ENCODE results near the gene MBD1. TPM values are rescaled to one million over a fixed set of nuclear protein-coding genes. Genes with fewer than 3 reads are reported as not detected.
"Not testable (repeated sequence)": the region's sequence is repeated elsewhere in the genome, so short reads cannot be mapped to it uniquely, and the experiment has no call there.

MBD1 gene, protein sequence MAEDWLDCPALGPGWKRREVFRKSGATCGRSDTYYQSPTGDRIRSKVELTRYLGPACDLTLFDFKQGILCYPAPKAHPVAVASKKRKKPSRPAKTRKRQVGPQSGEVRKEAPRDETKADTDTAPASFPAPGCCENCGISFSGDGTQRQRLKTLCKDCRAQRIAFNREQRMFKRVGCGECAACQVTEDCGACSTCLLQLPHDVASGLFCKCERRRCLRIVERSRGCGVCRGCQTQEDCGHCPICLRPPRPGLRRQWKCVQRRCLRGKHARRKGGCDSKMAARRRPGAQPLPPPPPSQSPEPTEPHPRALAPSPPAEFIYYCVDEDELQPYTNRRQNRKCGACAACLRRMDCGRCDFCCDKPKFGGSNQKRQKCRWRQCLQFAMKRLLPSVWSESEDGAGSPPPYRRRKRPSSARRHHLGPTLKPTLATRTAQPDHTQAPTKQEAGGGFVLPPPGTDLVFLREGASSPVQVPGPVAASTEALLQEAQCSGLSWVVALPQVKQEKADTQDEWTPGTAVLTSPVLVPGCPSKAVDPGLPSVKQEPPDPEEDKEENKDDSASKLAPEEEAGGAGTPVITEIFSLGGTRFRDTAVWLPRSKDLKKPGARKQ
- 28.2 and 34.4 TPM in 2 replicates for total RNA-seq (2014; rRNA removed; shearing (Covaris generic); ENCODE audit: low replicate concordance)

DNA sequence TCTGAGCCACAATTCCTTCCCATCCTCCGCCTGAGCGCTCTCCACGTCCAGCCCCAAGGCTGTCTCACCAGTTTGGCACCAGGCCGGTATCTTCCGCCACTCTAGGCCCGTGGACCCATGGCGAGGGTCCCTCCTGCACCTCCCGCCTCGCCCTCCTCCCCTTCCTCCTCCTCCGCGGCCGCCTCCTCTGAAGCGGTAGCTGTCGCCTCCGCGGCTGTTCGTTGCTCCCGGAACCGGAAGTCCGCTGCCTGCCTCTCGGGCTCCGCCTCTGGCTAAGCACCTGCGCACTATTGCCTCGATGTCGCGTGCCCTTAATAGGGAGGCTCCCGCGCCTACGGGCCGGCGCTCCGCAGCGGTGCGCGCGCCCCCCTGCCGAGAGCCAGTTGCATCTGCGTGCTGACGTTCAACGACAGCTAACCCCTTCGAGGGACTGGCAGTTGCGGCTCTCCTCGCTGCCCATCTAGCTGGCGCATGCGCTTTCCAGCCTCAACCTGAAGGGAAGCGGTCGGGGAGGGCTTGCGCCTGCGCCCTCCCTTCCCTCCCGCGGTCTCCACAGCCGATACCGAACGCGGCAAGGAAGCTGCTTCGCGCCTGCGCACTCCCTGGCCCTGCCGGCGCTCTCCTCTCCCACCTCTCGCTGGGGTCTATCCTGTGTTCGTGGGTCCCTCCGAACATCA lies at the start of gene MBD1:
MBD1 (minus strand) TSS at position 229 of the 677 bp plus-strand sequence. CDS start 1,531 bp downstream, outside the sequence.
- Histone ChIP-seq H3K9me3 (no peaks in the 10 kb centered on the region), H3K4me3 (peak within 1 kb of the TSS; percentile 81), H3K36me3 (peaks cover 59% of the 10 kb centered on the region), H3K27me3 (no peaks in the 10 kb centered on the region)
- DNase-seq: peak; percentile 95

DNA sequence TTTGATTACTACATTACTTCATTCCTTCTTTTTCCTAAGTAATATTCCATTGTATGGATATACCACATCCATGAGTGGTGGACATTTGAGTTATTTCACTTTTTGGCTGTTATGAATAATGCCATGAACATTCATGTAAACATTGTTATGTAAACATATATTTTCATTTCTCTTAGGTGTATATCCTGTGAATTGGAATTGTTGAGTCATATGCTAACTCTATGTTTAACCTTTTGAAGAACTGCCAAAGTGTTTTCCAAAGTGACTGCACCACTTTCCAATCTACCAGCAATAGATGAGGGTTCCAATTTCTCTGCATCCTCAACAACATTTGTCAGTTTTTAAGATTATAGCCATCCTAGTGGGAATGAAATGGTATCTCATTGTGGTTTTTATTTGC lies 48.9 kb upstream of the MBD1 start:
- no peaks in the 10 kb centered on the region for H3K27me3 ChIP-seq
- H3K9me3 ChIP-seq: no peaks in the 10 kb centered on the region
- no peaks in the 10 kb centered on the region for H3K36me3 ChIP-seq
- DNase-seq: no peak
- no peak overlapping the region for H3K4me3 ChIP-seq

DNA sequence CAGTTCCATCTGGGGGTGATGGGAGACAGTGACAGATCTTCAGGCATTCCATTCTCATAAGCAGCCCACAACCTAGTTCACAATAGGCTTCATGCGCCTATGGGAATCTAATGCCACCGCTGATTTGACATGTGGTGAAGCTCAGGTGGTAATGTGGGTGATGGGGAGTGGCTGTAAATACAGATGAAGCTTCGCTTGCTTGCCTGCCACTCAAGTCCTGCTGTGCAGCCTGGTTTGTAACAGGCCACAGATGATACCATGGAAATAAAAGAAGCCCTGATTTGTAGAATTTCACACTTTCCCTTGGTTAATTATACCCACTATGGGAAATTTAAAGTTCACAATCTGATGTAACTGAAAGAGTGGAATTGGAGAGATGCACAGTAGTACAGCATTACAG lies 46.7 kb upstream of the MBD1 start:
- Histone ChIP-seq H3K27me3 (no peaks in the 10 kb centered on the region), H3K4me3 (no peak overlapping the region)
- DNase-seq: no peak

DNA sequence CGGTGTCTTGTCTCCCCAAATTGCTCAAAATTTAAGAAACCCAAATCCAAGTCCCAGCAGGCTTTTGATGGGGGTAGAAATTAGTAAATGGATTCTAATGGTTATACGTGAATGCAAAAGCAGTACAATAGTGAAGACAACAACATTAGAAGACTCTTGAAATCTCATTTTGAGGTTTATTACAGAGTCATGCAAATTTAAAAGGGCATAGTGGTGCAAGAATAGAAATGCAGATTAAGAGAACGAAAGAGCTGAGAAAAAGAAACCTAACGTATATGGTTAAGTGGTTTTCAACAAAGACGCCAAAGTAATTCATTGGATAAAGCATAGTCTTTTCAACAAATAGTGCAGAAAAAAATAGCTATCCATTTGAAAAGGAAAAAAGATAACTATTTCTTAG lies 39.4 kb upstream of the MBD1 start:
- Histone ChIP-seq H3K27me3 (peaks cover 9% of the 10 kb centered on the region), H3K36me3 (no peaks in the 10 kb centered on the region), H3K9me3 (no peaks in the 10 kb centered on the region), H3K4me3 (no peak overlapping the region)
- no peak for DNase-seq

More for the DNA sequence above, 46.7 kb upstream of the MBD1 start:
- H3K9me3 ChIP-seq: no peaks in the 10 kb centered on the region
- H3K36me3 ChIP-seq: no peaks in the 10 kb centered on the region

DNA sequence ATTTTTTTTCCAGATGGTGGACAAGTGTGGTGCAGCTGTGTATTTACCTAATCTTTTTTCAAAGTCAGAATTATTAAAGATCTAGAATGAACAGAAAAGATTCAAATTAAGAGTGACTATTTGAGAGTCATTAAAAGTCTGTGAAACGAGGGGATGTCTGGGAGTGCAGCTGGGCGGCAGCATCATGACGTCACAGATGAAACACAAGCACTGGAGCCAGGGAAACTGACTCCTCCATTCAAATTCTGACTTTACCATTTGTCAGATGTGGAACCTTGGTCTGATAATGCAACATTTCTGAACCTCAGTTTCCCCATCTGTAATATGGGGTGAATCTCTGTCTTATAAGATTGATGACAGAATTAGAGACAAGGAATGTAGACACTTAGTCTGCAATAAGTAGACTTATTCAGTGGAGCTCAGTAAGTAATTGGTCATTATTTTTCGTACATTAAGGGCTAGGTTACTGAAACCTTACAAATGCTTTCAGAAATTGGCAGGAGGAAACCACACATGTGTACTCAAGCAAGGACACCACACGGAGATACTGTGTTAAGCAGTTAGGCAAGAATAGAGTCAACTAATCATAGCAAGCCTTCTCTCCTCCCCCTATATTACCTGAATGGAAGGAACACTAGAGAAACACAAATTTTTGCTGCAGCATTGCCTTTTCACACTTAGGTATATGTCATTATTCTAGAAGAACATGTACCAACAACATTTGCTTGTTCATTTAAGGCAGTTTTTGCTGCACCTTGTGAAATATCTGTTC lies 34.0 kb upstream of the MBD1 start:
- DNase-seq: no peak
- H3K4me3 ChIP-seq: no peak overlapping the region
- H3K27me3 ChIP-seq: 0 out of 2 replicates have a peak, but pooled peaks cover 2% of the 10 kb centered on the region
- no peaks in the 10 kb centered on the region for H3K9me3 ChIP-seq
- H3K36me3 ChIP-seq: no peaks in the 10 kb centered on the region

DNA sequence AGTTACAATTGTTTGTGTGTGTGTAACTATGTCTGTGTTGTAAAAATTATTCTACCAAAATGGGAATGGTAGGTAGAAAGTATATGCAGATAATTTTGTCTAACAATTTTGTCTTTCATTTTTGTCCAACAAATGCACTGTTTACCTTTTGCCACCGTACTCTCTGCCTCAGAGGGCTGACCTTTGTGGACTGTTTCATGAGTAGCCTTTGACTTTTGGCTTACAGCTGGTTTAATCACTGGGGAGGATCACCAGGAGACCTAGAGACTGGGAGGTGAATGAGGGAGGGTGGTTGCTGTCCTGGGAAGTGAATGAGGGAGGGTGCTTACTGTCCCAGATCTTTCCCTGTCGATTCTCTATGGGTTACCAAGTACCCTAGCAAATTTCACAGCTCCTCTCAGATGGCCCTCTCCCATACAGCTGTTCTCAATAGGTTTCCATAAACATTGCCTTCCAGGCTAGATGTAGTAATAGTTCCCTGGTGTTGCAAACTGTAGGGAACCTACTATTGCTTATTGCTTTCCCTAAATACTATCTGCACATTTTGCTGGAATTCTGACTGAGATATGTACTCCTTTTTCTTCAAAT lies 32.6 kb upstream of the MBD1 start:
- Histone ChIP-seq H3K4me3 (no peak overlapping the region), H3K36me3 (no peaks in the 10 kb centered on the region), H3K27me3 (no peaks in the 10 kb centered on the region), H3K9me3 (no peaks in the 10 kb centered on the region)
- no peak for DNase-seq

DNA sequence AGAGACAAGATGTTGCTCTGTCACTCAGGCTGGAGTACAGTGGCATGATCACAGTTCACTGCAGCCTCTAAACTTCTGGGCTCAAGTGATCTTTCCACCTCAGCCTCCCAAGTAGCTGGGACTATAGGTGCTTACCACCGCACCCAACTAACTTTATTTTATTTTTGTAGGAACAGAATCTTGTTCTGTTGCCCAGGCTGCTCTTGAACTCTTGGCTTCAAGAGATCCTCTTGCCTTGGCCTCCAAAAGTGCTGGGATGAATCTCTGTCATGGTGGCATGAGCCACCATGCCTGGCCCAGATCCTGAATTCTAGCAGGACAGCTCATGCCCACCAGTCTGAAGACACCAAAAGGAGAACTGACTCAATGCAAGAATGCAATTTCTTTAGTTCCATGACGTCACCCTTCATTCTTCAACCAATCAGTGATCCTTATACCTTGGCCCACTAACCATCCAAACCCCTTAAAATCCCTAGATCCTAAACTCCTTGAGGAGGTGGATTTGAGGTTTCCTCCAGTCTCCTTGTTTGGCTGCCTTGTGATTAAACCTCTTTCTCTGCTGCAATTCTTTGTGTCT lies 31.8 kb upstream of the MBD1 start:
- no peak for DNase-seq
- no peaks in the 10 kb centered on the region for H3K27me3 ChIP-seq
- no peaks in the 10 kb centered on the region for H3K36me3 ChIP-seq
- H3K4me3 ChIP-seq: no peak overlapping the region
- no peaks in the 10 kb centered on the region for H3K9me3 ChIP-seq

DNA sequence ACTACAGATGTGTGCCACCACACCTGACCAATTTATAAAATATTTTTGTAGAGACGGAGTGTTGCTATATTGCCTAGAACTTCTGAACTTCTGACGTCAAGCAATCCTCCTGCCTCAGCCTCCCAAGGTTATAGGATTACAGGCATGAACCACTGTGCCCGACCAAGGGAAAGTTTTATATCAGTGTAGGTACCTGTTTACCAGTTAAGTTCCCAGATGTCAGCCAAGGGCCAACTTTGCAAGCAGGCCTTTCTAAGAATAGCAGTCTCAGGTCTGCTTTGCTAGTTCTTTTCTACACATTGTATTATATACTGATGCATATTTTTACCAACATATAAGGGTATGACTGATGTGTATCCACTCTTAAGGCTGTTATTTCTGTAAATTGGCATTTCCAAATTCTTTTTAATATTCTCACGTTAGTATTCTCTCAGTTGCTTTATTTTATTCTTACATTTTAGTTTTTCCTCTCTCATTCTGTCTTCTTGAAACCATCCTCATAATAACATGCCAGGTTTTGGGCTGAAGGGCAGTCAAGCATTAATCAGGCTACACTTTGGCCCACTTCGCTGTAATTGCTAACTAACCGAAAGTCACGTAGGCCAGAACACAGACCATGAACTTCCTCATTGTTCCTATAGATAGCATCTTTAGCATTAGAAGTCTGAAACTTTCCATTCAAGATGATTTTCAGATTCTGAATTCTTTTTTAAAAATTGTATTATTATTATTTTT lies 31.1 kb upstream of the MBD1 start:
- Histone ChIP-seq H3K27me3 (no peaks in the 10 kb centered on the region), H3K9me3 (no peaks in the 10 kb centered on the region), H3K36me3 (no peaks in the 10 kb centered on the region), H3K4me3 (no peak overlapping the region)
- no peak for DNase-seq

DNA sequence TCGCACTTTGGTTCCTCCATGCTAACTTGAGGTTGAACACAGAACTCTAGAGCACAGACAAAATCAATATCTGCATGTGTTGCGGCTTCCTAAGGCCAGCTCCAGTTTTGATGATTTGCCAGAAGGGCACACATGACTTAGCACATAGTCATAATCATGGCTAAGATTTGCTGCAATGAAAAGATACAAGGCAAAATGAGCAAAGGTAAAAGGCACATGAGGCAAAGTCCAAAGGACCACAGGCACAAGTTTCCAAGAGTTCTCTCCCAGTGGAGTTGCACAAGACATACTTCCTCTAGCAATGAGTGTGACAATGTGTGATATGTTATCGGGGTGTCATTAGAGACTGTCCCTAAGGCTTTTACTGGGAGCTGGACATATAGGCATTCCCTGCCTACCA lies 30.3 kb upstream of the MBD1 start:
- Histone ChIP-seq H3K36me3 (no peaks in the 10 kb centered on the region), H3K4me3 (no peak overlapping the region), H3K9me3 (no peaks in the 10 kb centered on the region), H3K27me3 (no peaks in the 10 kb centered on the region)
- DNase-seq: no peak

DNA sequence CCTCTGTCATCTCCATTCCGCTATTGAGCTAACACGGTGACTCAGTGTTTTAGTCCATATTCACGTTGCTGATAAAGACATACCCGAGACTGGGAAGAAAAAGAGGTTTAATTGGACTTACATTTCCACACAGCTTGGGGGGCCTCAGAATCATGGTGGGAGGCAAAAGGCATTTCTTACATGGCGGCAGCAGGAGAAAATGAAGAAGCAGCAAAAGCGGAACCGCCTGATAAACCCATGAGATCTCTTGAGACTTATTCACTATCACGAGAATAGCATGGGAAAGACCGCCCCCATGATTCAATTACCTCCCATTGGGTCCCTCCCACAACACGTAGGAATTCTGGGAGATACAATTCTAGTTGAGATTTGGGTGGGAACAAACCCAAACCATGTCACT lies 28.8 kb upstream of the MBD1 start:
- H3K9me3 ChIP-seq: peaks cover 2% of the 10 kb centered on the region
- DNase-seq: no peak
- H3K27me3 ChIP-seq: no peaks in the 10 kb centered on the region; the same call in 1 of the 2 replicates
- no peak overlapping the region for H3K4me3 ChIP-seq
- H3K36me3 ChIP-seq: no peaks in the 10 kb centered on the region

DNA sequence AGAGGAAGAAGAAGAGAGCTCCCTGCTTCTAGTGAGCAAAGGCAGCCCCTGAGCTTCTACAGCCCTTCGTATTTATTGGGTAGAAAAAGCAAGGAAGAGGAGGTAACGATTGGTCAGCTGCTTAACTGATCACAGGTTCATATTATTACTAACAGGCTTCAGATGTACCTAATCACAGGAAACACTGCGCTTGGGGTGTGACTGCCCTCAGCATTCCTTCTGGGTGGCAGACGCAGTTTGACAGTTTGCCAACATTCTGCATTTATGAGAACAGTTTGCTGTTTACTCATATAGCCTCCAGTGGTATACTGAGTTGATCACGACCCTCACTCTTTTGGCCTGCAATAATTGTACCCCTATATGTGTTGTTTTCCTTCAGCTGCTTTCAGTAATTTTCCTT lies 27.5 kb upstream of the MBD1 start:
- not testable (repeated sequence) for H3K9me3 ChIP-seq, H3K4me3 ChIP-seq, H3K27me3 ChIP-seq, DNase-seq, H3K36me3 ChIP-seq

DNA sequence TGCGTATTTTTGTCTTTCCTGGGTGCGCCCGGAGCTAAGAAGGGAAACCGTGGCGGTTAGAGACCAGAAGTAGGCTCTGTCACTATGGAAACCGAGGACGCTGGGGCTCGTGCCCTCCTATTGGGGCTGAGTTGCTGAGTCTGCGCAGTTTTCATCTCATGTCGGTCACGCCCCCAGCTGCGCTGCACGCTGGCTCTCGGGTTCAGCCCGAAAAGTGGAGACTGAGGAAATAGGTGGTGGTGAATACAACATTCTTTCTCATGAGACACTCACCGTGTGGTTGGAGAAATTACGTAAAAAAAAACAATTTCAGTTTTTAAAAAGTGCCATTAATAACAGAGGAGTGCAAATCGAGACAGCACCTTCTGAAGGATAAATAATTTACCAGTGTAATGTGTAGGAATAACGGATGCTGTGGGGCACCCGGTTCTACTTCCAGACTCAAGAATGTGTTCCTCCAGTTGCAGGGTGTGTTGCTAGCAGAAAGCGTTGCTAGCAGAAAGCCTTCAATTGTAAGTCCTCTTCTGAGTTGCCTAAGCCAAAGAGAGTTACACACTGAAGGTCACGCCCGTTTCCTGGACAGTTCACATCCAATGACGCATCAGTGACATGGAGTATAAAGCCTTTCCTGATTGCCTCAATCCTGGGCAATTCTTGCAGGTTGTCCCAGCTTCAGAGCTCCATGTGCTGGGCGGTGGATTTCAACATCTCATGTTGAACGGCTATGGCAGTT lies 26.6 kb upstream of the MBD1 start:
- Histone ChIP-seq H3K27me3 (no peaks in the 10 kb centered on the region; the same call in 1 of the 2 replicates), H3K36me3 (no peaks in the 10 kb centered on the region), H3K4me3 (peak overlapping the region; percentile 41), H3K9me3 (peaks cover 6% of the 10 kb centered on the region)
- peak; percentile 76 for DNase-seq

DNA sequence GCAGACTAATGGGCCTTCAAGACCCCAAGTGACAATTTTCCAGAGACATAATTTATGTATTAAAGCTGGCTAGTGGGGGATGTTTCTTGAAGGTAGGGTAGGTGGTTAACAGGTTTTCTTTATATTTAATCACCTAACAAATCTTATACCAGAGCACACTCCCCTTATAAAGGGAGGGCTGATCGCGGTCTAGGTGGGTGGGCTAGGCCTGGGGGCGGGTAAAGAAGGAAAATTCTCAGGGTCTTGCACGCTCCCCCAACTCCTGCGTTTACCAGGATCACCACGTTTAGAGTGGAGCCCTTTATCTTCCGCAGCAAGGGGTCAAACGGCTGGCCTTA lies 26.0 kb upstream of the MBD1 start:
- H3K9me3 ChIP-seq: peaks cover 6% of the 10 kb centered on the region
- DNase-seq: no peak
- H3K36me3 ChIP-seq: no peaks in the 10 kb centered on the region
- peak overlapping the region; percentile 41 for H3K4me3 ChIP-seq
- no peaks in the 10 kb centered on the region; the same call in 1 of the 2 replicates for H3K27me3 ChIP-seq

DNA sequence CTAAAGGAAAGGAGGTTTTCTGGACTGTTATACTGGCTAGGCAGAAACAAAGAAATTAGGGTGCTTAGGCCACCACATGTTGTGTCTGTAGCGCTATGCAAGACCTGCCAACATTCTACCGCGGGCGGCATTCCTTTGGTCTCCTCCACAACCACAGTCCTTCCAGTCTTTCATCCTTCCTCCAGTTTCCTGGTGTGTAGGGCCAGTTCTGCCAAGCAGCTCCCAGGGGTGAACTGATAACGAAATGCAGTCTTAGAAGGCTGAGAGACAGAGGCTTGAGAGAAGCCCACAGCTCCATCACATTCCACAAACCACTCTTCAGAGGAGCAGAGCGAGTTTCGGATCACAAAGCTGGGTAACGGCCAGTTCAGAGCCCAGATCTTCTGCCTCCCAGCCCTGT lies 25.6 kb upstream of the MBD1 start:
- H3K4me3 ChIP-seq: no peak overlapping the region; the same call in 1 of the 2 replicates
- H3K27me3 ChIP-seq: no peaks in the 10 kb centered on the region; the same call in 1 of the 2 replicates
- H3K36me3 ChIP-seq: no peaks in the 10 kb centered on the region
- DNase-seq: no peak
- peaks cover 6% of the 10 kb centered on the region for H3K9me3 ChIP-seq

DNA sequence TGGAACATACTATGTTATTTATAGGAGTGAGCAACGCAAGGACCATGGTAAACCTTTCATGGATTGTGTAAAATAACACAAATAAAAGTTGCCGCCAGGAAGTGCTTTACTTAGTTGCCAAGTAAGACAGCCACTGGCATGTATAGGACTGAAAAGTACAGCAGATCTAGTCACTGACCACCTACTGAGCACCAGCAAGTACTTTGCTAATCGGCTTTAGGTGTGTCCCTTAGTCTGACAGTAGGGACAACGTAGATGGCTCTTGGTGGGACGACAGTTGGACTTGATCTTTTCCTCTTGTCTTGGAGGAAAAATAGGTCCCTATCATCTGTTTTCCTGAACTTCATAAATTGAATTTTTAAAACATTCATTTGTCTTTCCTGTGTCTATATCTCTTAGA lies 19.8 kb upstream of the MBD1 start:
- Histone ChIP-seq H3K4me3 (no peak overlapping the region), H3K36me3 (no peaks in the 10 kb centered on the region), H3K27me3 (no peaks in the 10 kb centered on the region; the same call in 1 of the 2 replicates), H3K9me3 (peaks cover 6% of the 10 kb centered on the region)
- no peak for DNase-seq
